Activated CD8-positive, alpha-beta memory T cell treated with anti-CD3 and anti-CD28 coated beads for 24 hours (primary cell): ENCODE measurements around the gene NCK2.
"Not testable (repeated sequence)": the region's sequence is repeated elsewhere in the genome, so short reads cannot be mapped to it uniquely, and the experiment has no call there.

Experiments used
- DNase-seq: peaks from one replicate; pipeline ENCODE4 v3.0.0-alpha.2; 2020

NCK2 gene

DNA sequence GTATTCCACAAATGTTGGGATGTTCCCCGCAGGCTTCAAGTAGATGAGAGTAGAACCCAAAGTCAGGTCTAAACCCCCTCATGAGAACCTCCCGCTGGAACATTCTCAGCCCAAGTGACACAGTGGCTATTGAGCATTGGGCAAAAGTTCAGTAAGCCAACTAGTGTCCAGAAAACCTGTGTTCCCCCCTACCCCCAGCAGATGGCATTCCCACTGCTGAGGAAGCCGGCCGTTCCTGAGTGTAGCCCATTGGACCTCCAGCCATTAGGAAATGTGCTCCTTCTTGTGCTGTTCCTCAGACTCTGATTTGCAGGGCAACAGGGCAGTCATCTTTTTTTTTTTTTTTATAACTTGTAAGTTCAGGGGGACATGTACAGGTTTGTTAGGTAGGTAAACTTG lies 152.1 kb downstream of the NCK2 start:
- no peak for DNase-seq

DNA sequence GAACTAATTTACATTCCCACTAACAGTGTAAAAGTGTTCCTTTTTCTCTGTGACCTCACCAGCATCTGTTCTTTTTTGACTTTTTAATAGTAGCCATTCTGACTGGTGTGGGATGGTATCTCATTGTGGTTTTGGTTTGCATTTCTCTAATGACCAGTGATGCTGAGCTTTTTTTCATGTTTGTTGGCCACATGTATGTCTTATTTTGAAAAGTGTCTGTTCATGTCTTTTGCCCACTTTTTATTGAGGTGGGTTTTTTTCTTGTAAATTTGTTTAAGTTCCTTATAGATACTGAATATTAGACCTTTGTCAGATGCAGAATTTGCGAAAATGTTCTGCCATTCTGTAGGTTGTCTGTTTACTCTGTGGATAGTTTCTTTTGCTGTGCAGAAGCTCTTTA lies 153.0 kb downstream of the NCK2 start:
- not testable (repeated sequence) for DNase-seq

DNA sequence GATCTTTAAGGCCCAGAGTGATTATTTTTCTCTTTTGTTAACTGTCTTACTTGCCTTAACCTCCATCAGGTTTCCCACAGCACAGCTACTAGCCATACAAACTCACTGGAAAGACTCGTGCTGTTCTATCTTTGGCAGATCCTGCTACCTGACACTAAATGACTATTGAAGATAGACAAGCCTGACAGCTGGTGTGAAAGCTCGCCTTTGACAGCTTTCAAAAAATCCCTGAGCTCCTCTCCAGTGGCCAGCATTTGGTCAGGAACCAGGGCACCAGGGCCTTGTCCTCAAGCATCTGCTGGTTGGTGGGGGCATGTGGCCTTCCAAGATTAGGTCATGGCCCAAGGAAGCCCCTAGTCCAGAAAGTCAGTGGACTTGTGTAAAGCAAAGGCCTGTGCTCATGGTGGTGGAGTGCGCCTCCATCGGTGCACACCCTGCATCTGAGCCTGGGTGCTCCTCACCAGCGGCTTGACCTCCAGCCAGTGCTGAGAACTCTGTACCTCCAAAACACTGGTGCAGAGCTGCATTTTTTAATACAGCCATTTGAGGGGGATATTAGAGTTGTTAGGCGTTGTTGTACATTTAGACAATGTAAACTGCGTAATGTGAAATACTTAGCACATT lies 158.5 kb downstream of the NCK2 start:
- DNase-seq = no peak

GRCh38 chr2:105904938-105905337 lies 160.2 kb downstream of the NCK2 start:
- no peak for DNase-seq

DNA sequence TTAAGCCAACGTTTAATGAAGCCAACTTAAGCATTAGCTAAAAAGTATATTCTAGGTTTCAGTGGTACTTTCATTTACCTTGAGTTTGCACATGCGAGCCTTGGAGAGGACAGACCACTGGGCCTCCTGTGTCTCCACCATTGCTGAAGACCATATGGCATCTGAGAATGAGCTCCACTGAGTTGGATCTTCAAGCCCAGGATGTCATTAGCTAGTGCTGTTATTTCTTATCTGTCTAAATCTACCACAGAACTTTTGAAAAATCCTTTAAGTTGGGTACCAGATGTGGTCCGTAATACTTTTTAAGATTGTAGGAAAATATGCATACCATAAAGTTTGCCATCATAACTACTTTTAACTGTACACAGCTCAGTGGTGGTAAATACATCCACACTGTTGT lies 161.8 kb downstream of the NCK2 start:
- DNase-seq = no peak

GRCh38 chr2:105907184-105907583 lies 162.5 kb downstream of the NCK2 start:
- DNase-seq = no peak

- DNase-seq = no peak
These were observed 164.5 kb downstream of the NCK2 start for GRCh38 chr2:105909215-105909614.

- DNase-seq = no peak
These were observed 166.0 kb downstream of the NCK2 start for GRCh38 chr2:105910497-105911238.

DNA sequence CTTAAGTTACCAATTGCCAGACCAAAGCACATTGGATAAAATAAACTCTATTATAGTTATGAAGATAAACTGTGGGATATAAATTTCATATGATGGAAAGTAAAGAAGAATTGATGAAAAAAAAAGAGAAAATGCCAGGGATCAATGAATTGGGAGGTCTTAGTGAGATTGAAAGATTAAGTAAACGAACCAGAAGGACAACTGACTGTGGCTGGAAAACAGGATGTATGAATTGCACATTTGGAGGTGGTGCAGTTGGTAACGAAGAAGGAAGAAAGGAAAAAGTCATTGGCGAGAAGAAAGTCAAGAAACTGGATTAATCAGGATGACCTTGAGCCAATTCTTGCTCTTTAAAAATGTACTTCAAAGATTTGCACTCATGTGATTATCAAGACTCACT lies 166.7 kb downstream of the NCK2 start:
- DNase-seq = no peak

DNA sequence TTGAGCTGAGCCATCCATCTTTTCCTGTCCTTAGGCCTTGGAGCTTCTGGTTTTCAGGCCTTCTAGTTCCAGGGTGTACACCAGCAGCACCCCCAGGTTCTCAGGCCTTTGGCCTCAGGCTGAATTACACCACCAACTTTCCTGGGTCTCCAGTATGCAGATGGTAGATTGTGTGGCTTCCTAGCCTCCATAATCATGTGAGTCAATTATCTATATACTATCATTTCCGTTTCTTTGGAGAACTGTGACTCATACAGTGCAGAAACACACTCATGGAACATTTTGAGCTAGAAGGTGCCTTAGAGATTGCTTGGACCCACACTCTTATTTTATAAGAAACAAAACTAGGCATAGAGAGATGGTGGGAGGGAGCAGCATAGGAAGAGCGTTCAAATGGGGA lies 167.4 kb downstream of the NCK2 start:
- peak; percentile 28 for DNase-seq

- DNase-seq = no peak
These were observed 170.4 kb downstream of the NCK2 start for GRCh38 chr2:105915005-105915558.

- peak; percentile 46 for DNase-seq
These were observed 172.5 kb downstream of the NCK2 start for GRCh38 chr2:105917226-105917625.

DNA sequence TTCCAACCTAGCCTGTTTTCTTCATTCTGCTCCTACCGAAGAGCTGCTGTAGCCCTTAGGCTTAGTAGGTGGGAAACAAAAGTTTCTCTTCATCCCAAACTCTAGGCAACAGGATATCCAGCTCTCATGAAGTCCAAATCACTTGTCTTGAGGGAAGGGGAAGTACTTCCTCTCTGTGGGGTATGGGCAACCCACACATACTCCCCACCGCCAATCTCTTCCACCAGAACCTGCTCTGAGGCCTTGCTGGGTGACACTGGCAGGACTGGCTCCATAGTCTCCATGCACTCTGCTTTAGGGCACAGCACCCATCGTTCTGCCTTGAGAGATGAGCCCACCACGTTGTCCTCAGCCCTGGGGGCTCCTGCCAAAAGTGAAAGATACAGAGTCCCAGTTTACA lies 173.0 kb downstream of the NCK2 start:
- peak; percentile 42 for DNase-seq

- peak; percentile 52 for DNase-seq
These were observed 174.6 kb downstream of the NCK2 start for GRCh38 chr2:105919191-105919811.

- DNase-seq = peak; percentile 70
These were observed 175.1 kb downstream of the NCK2 start for GRCh38 chr2:105919826-105920225.

- peak; percentile 51 for DNase-seq
These were observed 179.6 kb downstream of the NCK2 start for GRCh38 chr2:105924271-105924670.

- DNase-seq = peak; percentile 28
These were observed 180.2 kb downstream of the NCK2 start for GRCh38 chr2:105924932-105925331.

DNA sequence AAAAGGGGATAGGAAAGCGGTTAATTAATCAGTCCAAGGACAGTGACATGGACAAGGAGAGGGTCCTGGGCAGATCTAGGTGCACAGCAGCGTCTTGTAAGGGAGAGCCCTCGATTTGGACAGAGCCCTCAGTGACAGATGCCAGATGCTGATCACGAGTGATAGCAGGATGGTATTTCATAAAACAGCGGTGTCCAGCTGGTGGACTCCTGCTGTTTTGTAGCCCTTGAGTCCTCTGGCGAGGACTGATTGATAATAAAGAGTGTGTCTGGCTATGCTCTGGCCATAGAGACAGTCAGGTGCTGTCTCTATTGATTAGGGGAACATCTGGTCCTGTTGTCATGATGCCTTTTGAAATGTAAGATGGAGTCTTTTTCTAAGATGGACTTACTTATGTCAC lies 180.7 kb downstream of the NCK2 start:
- peak; percentile 43 for DNase-seq

GRCh38 chr2:105926960-105927678 lies 182.4 kb downstream of the NCK2 start:
- DNase-seq = peak; percentile 70

GRCh38 chr2:105928086-105928485 lies 183.4 kb downstream of the NCK2 start:
- no peak for DNase-seq

DNA sequence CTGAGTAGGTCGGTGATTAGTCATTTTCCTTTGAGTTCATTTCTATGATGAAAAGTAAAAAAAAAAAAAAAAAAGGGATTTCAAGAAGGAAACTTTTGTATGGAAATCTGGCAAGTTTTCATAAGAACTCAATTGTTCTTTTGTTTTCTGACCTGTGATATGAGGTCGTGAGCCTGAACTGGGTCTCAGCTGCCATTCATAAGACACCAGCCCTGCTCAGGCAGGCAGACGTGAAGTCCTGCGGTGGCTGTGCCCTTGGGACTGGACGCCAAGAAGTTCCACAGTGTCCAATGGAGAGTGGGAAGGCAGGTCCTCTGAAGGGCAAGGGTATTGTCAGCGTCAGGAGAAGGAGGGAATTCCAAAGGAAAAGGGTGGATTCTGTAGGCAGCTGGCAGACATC lies 183.9 kb downstream of the NCK2 start:
- DNase-seq = no peak

DNA sequence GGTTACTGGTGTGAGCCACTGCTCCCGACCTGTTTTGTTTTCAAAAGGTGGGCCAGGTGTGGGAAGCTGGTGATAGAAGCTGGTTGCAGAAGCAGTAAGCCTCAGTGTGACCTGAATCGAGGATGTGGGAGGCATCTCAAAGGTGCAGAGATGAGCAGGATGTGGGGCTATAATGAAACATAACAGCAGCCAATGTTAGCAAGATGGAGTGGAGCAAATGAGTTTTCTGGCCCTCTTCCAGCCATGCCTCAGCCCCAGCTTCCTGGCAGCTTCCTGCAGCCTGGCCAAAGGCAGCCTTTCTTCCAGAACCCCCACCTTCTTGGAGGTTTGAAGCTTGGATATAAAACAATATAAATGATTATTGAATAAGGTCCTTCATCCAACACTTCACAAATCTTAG lies 184.8 kb downstream of the NCK2 start:
- DNase-seq = no peak

- no peak for DNase-seq
These were observed 187.9 kb downstream of the NCK2 start for GRCh38 chr2:105932582-105932981.
